ENCODE data around the gene CYP21A2. TPM values are rescaled to one million over a fixed set of nuclear protein-coding genes. Genes with fewer than 3 reads are reported as not detected.

CYP21A2 gene
- total and polyA plus RNA-seq, 2 experiments from 2014 or later, result 0.62 to 1.0 TPM

DNA sequence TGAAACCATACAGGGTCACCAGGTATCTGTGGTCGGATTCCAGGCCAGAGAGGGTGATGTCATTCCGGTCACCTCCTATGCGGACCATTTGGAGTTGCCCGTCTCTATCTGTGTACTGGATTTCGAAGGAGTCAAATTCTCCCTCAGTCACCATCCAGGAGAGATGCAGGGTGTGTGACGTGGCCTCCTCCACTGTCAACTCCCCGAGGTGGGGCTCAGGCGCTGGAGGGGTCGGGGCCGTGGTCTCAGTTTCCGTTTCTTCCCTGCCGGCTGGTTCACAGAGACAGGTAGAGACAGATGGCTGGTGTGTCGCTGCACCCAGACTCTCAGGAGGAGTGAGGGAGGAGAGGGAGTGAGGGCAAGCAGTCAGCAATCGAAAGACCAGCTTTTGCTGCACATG is 30.7 kb downstream of the CYP21A2 start:
- no peak overlapping the region for H3K4me3 ChIP-seq
- H3K27ac ChIP-seq, result no peak overlapping the region
- H3K36me3 ChIP-seq, result no peaks in the 10 kb centered on the region
- no peaks in the 10 kb centered on the region for H3K4me1 ChIP-seq (ENCODE audit: low read depth)
- no peaks in the 10 kb centered on the region for H3K9me3 ChIP-seq (ENCODE audit: low read depth)
- TF ChIP-seq, protein P1, sequence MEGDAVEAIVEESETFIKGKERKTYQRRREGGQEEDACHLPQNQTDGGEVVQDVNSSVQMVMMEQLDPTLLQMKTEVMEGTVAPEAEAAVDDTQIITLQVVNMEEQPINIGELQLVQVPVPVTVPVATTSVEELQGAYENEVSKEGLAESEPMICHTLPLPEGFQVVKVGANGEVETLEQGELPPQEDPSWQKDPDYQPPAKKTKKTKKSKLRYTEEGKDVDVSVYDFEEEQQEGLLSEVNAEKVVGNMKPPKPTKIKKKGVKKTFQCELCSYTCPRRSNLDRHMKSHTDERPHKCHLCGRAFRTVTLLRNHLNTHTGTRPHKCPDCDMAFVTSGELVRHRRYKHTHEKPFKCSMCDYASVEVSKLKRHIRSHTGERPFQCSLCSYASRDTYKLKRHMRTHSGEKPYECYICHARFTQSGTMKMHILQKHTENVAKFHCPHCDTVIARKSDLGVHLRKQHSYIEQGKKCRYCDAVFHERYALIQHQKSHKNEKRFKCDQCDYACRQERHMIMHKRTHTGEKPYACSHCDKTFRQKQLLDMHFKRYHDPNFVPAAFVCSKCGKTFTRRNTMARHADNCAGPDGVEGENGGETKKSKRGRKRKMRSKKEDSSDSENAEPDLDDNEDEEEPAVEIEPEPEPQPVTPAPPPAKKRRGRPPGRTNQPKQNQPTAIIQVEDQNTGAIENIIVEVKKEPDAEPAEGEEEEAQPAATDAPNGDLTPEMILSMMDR (IDR thresholded peaks at IDR 0.05; ENCODE audit: low read depth, low read length), result no peak
- H3K27me3 ChIP-seq, result no peaks in the 10 kb centered on the region
- DNase-seq (ENCODE audit: low read depth in 1 of 2, low spot score in 1 of 2), result no peak

DNA sequence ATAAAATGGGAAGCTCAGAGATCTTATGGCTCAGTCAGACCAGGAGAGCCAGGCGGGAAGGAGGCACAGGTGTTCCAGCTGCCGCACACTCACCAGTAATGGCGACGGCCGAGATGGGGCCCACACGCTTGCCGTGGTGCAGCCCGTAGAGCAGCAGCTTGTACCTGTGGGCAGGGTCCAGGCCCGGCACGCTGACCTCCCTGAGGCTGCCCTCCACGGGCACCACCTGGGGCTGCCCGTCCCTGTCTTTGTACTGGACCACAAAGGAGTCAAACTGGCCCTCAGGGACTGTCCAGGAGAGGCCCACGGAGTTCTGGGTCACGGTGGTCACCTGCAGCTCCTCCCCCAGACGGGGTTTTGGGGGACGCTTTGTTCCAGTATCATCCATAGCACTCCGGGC is 31.2 kb downstream of the CYP21A2 start:
- Histone ChIP-seq H3K4me1 (ENCODE audit: low read depth) (no peaks in the 10 kb centered on the region), H3K27ac (no peak overlapping the region), H3K27me3 (no peaks in the 10 kb centered on the region), H3K4me3 (no peak overlapping the region), H3K9me3 (ENCODE audit: low read depth) (no peaks in the 10 kb centered on the region), H3K36me3 (no peaks in the 10 kb centered on the region)
- DNase-seq (ENCODE audit: low read depth in 1 of 2, low spot score in 1 of 2), result no peak
- TF ChIP-seq, protein P1 (IDR thresholded peaks at IDR 0.05; ENCODE audit: low read depth, low read length), result no peak

DNA sequence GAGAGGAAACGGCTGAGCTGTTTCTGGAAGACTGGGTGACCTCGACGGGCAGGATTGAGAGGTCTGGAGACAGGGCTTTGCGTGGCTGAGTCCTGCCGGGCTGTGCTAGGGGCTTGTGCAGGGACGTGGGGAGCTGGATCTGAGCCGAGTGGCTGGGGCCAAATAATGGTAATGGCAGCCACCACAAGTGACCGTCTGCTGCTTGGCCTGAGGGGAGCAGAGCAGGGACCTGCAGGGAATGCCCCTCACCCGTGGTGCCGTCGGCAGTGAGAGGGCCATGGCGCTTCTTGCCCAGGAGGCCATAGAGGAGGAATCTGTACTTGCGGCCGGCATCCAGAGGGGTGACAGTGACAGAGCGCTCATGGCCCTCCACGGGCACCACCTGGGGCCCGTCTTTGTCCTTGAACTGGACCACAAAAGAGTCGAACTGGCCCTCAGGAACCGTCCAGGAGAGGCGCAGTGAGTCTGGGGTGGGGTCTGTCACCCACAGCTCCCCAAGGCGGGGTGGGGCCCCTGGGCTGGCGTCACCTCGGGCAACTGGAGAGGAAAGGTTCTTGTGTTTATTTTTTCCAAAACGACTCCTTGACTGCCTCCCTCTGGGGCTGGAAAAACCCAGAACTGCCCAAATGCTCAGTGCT is 31.8 kb downstream of the CYP21A2 start:
- Histone ChIP-seq H3K27ac (no peak overlapping the region), H3K4me3 (no peak overlapping the region), H3K9me3 (ENCODE audit: low read depth) (no peaks in the 10 kb centered on the region), H3K4me1 (ENCODE audit: low read depth) (no peaks in the 10 kb centered on the region), H3K27me3 (no peaks in the 10 kb centered on the region), H3K36me3 (no peaks in the 10 kb centered on the region)
- DNase-seq (ENCODE audit: low read depth in 1 of 2, low spot score in 1 of 2), result no peak
- TF ChIP-seq, protein P1 (IDR thresholded peaks at IDR 0.05; ENCODE audit: low read depth, low read length), result no peak

DNA sequence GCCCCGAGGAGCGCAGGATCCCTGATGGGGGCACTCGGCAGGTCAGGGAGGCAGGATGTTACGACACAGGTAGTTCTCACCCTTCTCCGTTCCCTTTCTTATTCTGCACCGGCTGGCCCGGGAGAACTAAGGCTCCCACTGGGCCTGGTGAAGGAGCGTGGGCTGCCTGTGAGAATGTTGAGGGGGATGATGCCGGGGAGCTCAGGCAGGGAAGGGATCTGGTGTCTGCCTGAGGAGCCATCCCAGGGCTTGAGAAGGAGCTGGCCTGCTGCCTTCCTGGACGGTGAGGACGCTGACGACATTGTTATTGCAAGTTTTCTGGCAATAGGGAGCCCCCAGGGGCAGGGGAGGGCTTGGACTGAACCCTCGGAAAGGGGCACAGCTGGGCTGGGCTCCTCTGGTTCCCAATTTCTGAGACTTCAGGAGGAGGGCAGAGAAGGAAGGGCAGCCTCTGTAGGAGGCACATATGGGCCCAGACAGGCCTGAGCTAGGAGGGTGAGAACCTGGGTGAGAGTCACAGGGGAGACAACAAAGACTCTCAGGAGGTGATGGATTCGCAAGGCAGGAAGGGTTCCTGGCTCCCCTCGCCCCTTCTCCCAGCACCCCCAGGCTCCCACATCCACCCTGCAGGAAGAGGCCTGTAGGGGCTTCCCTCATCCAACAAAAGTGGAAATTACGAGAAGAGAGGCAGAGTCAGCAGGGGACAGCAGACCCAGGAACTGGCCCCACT is 32.8 kb downstream of the CYP21A2 start:
- DNase-seq (ENCODE audit: low read depth in 1 of 2, low spot score in 1 of 2), result no peak
- Histone ChIP-seq H3K9me3 (ENCODE audit: low read depth) (no peaks in the 10 kb centered on the region), H3K27ac (no peak overlapping the region), H3K36me3 (no peaks in the 10 kb centered on the region), H3K27me3 (no peaks in the 10 kb centered on the region), H3K4me1 (ENCODE audit: low read depth) (no peaks in the 10 kb centered on the region), H3K4me3 (no peak overlapping the region)
- TF ChIP-seq, protein P1 (IDR thresholded peaks at IDR 0.05; ENCODE audit: low read depth, low read length), result no peak

DNA sequence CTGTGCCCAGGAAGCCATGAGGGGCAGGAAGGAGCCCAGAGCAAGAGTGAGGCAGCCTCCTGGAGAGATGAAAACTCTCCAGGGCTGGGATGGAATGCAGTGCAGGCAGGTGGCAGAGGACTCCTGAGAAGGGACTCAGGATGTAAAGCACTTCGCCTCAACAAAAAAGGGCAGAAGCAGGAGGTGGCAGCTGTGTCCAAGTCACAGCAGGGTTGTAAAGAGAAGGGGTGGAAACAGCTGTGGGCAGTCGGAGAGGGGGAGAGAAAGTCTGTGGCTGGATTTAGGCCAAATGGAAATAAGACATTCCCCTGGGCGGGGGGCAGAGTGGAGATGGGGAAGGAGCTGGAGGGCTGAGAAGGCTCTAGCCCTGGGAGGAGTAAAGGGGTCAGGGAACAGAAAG is 34.9 kb downstream of the CYP21A2 start:
- no peak for DNase-seq (ENCODE audit: low read depth in 1 of 2, low spot score in 1 of 2)
- H3K27ac ChIP-seq, result no peak overlapping the region
- no peaks in the 10 kb centered on the region for H3K9me3 ChIP-seq (ENCODE audit: low read depth)
- H3K4me3 ChIP-seq, result no peak overlapping the region
- H3K27me3 ChIP-seq, result no peaks in the 10 kb centered on the region
- TF ChIP-seq, protein P1 (IDR thresholded peaks at IDR 0.05; ENCODE audit: low read depth, low read length), result no peak
- H3K4me1 ChIP-seq (ENCODE audit: low read depth), result no peaks in the 10 kb centered on the region
- H3K36me3 ChIP-seq, result no peaks in the 10 kb centered on the region

All from cardiac muscle cell (in vitro differentiated cells and primary cell).